DND-41 (cell line): ENCODE measurements around the gene SLC7A7.

Experiments
- ATAC-seq: fragments of 200-7000 bp; cut with Tn5 transposase; 3 replicates; pipeline ENCODE4 v1.9.1; 2021; ENCODE audit warnings: low read depth; ENCODE audit not compliant: insufficient read depth
- DNase-seq: peaks from one replicate; pipeline ENCODE4 v3.0.0-alpha.2; 2020
- H2AFZ ChIP-seq: 2 replicates; pipeline ENCODE4 v1.6.0; 2012; ENCODE audit warnings: low read depth, low read length
- H3K27ac ChIP-seq: 2 replicates; pipeline ENCODE4 v1.5.1; 2012; ENCODE audit warnings: low read length, inconsistent platforms
- H3K27me3 ChIP-seq: fragments of 200-600 bp; sonication (generic); 2 replicates; pipeline ENCODE4 v1.6.0; 2012; ENCODE audit warnings: low read length, mild to moderate bottlenecking, inconsistent platforms; ENCODE audit not compliant: insufficient read depth, poor library complexity
- H3K36me3 ChIP-seq: 2 replicates; pipeline ENCODE4 v1.5.1; 2012; ENCODE audit warnings: low read length, inconsistent platforms; ENCODE audit not compliant: insufficient read depth
- H3K4me1 ChIP-seq: 2 replicates; pipeline ENCODE4 v1.5.1; 2012; ENCODE audit warnings: mild to moderate bottlenecking, low read length; ENCODE audit not compliant: insufficient read depth
- H3K4me2 ChIP-seq: 2 replicates; pipeline ENCODE4 v1.6.0; 2012; ENCODE audit warnings: mild to moderate bottlenecking, moderate library complexity, low read length, inconsistent platforms; ENCODE audit not compliant: insufficient read depth
- H3K4me3 ChIP-seq, 2 experiments: fragments of 200-600 bp in 1 of 2; shearing (Covaris generic) in 1 of 2; 2 replicates each; pipeline ENCODE4 v1.5.1; 2012 to 2016; ENCODE audit warnings: inconsistent platforms in 2 of 2, low read length in 2 of 2, mild to moderate bottlenecking in 2 of 2, low read depth in 1 of 2, moderate library complexity in 1 of 2
- H3K79me2 ChIP-seq: 2 replicates; pipeline ENCODE4 v1.6.0; 2012; ENCODE audit warnings: low read length, inconsistent platforms; ENCODE audit not compliant: insufficient read depth
- H3K9ac ChIP-seq: 2 replicates; pipeline ENCODE4 v1.6.0; 2012; ENCODE audit warnings: low read depth, mild to moderate bottlenecking, inconsistent platforms, low read length, moderate library complexity
- H3K9me3 ChIP-seq: 2 replicates; pipeline ENCODE4 v1.5.1; 2012; ENCODE audit warnings: low read length, moderate library complexity, mild to moderate bottlenecking, inconsistent platforms; ENCODE audit not compliant: insufficient read depth, severe bottlenecking
- H4K20me1 ChIP-seq: 2 replicates; pipeline ENCODE4 v1.6.0; 2012; ENCODE audit warnings: low read length; ENCODE audit not compliant: insufficient read depth
- EZH2 ChIP-seq: IDR thresholded peaks from 3 replicates; pipeline ENCODE4 v1.6.1; 2012; ENCODE audit warnings: borderline replicate concordance, low read depth, mild to moderate bottlenecking, moderate library complexity, low read length, inconsistent platforms; ENCODE audit not compliant: severe bottlenecking
- TF ChIP-seq, protein P1 (sequence below): IDR thresholded peaks from 2 replicates; pipeline ENCODE4 v1.5.1; 2012; ENCODE audit warnings: borderline replicate concordance, low read length, moderate library complexity, mild to moderate bottlenecking; ENCODE audit not compliant: poor library complexity, severe bottlenecking; ENCODE audit errors: extremely low read depth

The SLC7A7 gene

DNA sequence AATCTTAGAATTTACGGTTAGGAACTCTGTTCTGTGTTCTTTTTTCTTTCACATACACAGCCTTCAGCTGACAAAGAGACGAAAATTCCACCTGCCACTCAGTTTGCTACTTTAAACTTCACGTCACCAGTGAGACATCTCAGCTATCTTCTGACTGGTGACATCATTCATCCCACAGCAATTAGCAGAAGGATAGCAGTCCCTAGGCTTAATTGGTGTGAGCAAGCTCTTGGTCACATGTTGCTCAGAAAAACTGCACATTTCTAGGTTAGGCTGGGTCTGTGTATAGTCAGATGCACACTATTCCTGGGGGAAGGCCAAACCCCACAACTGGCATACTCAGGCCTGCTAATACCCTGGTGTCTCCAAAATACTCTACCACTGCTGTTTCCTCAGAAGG is 23.9 kb downstream of the SLC7A7 start:
- TF ChIP-seq EZH2 = no peak
- TF ChIP-seq, protein P1, sequence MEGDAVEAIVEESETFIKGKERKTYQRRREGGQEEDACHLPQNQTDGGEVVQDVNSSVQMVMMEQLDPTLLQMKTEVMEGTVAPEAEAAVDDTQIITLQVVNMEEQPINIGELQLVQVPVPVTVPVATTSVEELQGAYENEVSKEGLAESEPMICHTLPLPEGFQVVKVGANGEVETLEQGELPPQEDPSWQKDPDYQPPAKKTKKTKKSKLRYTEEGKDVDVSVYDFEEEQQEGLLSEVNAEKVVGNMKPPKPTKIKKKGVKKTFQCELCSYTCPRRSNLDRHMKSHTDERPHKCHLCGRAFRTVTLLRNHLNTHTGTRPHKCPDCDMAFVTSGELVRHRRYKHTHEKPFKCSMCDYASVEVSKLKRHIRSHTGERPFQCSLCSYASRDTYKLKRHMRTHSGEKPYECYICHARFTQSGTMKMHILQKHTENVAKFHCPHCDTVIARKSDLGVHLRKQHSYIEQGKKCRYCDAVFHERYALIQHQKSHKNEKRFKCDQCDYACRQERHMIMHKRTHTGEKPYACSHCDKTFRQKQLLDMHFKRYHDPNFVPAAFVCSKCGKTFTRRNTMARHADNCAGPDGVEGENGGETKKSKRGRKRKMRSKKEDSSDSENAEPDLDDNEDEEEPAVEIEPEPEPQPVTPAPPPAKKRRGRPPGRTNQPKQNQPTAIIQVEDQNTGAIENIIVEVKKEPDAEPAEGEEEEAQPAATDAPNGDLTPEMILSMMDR = no peak
- Histone ChIP-seq H3K79me2 (no peaks in the 10 kb centered on the region), H4K20me1 (no peaks in the 10 kb centered on the region), H3K9ac (no peak overlapping the region), H3K27me3 (peaks cover 7% of the 10 kb centered on the region), H3K4me3 (no peak overlapping the region), H3K27ac (no peak overlapping the region), H3K4me2 (no peak overlapping the region), H3K36me3 (no peaks in the 10 kb centered on the region), H3K9me3 (no peaks in the 10 kb centered on the region), H2AFZ (no peak overlapping the region), H3K4me1 (no peaks in the 10 kb centered on the region)
- no peak for ATAC-seq
- DNase-seq = no peak

DNA sequence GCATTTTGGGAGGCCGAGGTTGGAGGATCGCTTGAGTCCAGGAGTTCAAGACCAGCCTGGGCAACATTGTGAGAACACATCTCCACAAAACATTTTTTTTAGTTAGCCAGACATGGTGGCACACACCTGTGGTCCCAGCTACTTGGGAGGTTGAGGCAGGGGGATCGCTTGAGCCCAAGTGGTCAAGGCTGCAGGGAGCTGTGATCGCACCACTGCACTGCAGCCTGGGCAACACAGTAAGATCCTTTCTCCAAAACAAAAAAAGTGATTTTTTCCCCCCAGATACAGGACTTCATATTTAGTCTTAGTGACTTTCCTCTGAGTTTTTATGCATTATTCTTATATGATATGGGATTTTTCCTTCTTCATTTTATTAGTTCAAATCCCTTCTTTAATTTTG is 28.6 kb downstream of the SLC7A7 start:
- Histone ChIP-seq H3K79me2 (no peaks in the 10 kb centered on the region), H3K4me2 (no peak overlapping the region), H3K27ac (no peak overlapping the region), H4K20me1 (no peaks in the 10 kb centered on the region), H3K4me3 (no peak overlapping the region), H2AFZ (no peak overlapping the region), H3K4me1 (no peaks in the 10 kb centered on the region), H3K9ac (no peak overlapping the region), H3K27me3 (peaks cover 3% of the 10 kb centered on the region), H3K36me3 (no peaks in the 10 kb centered on the region), H3K9me3 (no peaks in the 10 kb centered on the region)
- no peak for ATAC-seq
- TF ChIP-seq EZH2 = no peak
- TF ChIP-seq, protein P1 = no peak
- DNase-seq = no peak

DNA sequence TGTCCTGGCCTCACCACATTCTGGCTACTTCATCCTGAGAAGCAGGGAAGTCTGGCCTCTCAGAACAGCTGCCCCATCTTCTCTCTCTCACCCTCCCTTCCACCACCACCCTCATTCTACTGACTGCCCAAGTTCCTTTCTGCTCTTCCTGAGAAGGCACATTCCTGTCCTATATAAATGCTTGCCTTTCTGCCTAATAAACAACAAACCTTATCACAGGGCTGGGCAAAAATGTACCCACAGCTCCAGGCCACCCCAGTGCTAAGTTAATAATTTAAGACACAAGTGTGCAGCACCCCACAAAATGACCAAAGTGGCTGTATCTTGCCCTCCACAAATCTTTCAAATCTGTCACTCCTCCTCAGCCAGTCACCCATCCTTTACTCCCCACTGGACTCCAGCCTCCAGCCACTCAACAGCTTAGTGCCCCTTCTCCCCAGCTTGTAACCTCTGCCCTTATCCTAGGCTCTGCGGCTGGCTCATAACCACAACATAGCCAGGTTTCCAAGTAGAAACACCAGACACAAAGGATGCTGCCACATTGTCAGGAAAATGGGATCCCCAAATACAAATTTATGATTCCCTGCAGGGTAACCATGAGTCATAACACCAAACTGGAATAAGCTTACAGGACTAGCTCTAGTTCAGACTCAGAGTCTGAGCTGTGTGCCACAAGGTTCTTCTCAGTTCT is 33.8 kb downstream of the SLC7A7 start:
- Histone ChIP-seq H3K27ac (no peak overlapping the region), H3K79me2 (no peaks in the 10 kb centered on the region), H3K9ac (no peak overlapping the region), H3K4me1 (no peaks in the 10 kb centered on the region), H3K9me3 (no peaks in the 10 kb centered on the region), H4K20me1 (no peaks in the 10 kb centered on the region), H3K4me2 (no peak overlapping the region), H2AFZ (no peak overlapping the region), H3K36me3 (no peaks in the 10 kb centered on the region), H3K27me3 (no peaks in the 10 kb centered on the region), H3K4me3 (no peak overlapping the region)
- TF ChIP-seq EZH2 = no peak
- TF ChIP-seq, protein P1 = no peak
- no peak for DNase-seq
- no peak for ATAC-seq
